Measurements from ENCODE around the gene PTPRD. TPM values are rescaled to one million over a fixed set of nuclear protein-coding genes. Genes with fewer than 3 reads are reported as not detected.
"Not testable (repeated sequence)": the region's sequence is repeated elsewhere in the genome, so short reads cannot be mapped to it uniquely, and the experiment has no call there.

The PTPRD gene
- total RNA-seq, 1 donor from 2014 or later: 6.1 TPM

DNA sequence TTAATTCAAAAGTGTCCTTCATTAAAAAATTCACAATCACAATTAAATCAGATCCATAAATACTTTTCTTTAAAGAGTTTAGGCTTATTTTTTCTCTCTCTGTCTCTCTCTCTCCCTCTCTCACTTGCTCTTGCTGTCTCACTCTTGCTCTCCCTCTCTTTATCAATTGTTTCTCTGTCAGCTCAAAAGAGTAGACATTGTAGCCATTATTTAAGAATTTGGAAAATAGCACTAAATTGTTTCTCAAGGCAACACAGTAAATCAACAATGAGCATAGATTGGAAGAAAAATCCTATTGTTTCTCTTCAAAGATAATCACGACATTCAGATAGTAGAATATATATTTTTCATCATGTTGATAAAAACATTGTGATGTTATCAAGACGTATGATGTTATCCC, 1114.0 kb downstream of the PTPRD start:
- DNase-seq: no peak
- intact Hi-C loops (cut with micrococcal nuclease): no loop called here
- ATAC-seq: no peak

DNA sequence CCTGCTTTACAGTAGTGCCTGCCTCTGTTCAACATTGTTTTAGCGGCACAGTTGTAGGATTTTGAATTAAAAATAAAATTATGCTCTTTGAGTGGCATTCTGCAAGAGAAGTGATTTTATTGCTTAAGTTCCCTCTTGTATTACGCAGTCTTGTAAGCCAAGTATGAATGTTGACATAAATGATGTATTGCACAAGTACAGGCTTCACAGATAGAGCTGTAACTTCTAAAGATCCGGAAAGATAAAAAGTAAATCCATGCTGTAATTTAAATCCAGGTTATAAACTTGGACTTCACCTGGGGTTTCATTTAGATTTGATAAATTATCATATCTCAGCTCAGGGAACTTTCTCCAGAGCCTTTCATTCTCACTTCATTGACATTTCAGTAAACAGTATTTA, 1114.7 kb downstream of the PTPRD start:
- ATAC-seq (no peak), DNase-seq (no peak)
- intact Hi-C loops (cut with micrococcal nuclease): no loop called here

DNA sequence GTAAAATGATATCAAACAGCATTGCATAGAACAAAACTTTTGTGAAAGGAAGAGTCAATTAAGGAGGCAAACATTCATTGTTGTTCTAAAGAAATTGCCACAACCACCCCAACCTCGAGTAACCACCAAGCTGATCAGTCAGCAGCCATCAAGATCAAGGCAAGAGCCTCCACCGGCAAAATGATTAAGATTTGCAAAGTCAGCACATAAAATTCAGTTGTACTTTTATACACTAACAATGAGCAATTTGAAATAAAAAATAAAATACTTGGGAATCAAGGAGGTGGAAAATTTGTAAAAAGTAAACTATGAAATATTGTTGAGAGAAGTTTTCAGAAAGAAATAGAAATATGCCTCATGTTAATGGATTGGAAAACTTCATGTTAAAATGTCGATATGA, 1118.5 kb downstream of the PTPRD start:
- ATAC-seq: no peak
- DNase-seq: no peak
- intact Hi-C loops (cut with micrococcal nuclease): no loop called here

DNA sequence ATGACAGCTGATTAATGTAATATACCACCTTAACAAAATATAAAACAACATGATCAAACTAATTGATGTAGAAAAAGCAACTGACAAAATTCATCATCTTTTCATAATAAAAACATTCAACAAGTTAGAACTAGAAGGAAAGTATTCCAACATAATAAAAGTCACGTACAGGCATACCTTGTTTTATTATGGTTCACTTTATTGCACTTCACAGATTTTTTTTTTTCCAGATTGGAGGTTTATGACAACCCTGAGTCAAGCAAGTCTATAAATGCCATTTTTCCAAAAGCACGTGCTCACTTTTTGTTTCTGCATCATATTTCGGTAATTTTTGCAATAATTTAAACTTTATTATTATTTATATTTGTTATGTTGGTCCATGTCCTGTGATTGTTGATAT, 1120.3 kb downstream of the PTPRD start:
- ATAC-seq (no peak), DNase-seq (no peak)
- intact Hi-C loops (cut with micrococcal nuclease): no loop called here

DNA sequence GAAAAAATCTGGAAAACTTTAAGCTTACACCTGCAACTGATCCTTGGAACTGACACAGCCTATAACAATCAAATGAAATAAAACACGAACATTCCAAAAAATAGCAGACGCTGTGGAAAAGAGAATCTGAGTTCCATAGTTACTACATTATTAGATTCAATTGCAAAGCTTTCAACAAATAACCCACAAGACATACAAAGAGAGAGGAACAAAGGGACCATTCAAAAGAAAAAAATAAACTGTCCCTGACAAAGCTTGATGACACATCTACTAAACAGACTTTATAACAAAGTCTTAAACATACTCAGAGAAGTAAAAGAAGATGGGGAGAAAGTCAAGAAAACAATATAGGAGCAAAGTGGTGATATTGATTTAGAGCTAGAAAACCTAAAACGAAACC, 1123.6 kb downstream of the PTPRD start:
- DNase-seq: no peak
- ATAC-seq: no peak
- intact Hi-C loops (cut with micrococcal nuclease): no loop called here

DNA sequence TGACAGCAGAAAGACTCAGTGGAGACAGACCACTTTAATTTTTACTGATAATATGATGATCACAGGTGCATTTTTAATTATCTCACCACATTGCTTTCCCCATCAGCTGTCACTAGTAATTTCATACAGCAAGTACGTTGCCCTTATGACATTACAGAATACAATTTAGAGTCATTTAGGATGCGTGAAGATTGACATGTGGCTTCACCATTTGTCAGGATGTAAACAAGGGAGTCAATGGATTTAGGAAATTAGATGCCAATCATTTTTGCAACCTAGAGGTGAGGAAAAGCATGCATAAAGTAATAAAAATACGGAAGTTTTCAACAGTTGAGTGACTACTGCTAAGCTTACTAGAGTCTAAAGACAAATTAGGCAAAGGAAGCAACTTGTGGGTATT, 1129.6 kb downstream of the PTPRD start:
- DNase-seq (no peak), ATAC-seq (no peak)
- intact Hi-C loops (cut with micrococcal nuclease): no loop called here

DNA sequence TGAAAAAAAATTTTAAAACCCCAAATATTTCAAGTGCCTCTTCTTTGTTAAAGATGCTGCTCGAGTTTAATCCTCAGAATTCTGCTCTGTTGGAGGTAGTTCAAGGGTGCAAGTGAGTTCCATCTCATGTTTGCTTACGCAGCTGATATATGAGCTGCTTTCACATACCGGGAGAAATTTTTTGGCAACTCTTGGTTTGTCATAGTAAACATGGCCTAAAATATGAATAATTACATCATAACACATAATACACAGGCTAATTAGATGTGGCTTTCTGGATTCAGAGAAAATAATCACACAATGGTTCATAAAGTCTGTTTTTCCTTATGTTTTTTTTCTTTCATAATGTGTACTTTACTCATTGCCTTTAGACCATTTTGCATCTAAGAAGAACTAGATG, 1134.1 kb downstream of the PTPRD start:
- no peak for ATAC-seq
- DNase-seq: no peak
- intact Hi-C loops (cut with micrococcal nuclease): no loop called here

DNA sequence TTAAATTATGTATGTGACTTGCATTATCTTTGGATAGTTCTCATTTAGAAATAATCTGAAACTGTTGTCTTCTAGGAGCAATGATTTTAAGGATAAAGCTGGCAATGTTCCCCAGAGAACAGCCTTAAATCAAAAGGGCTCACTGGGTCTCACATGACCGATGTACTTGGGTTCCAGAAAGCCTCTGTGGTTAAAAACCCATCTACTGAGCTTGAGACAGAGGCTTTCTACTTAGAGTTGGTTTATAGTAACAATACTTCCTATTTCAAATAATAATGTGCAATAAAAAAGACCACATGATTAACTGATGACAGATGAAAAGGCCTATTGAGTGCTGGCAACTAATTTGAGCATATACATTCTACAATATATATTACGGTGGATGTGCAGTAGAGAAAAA, 1143.5 kb downstream of the PTPRD start:
- intact Hi-C loops (cut with micrococcal nuclease): no loop called here
- ATAC-seq (no peak), DNase-seq (no peak)

DNA sequence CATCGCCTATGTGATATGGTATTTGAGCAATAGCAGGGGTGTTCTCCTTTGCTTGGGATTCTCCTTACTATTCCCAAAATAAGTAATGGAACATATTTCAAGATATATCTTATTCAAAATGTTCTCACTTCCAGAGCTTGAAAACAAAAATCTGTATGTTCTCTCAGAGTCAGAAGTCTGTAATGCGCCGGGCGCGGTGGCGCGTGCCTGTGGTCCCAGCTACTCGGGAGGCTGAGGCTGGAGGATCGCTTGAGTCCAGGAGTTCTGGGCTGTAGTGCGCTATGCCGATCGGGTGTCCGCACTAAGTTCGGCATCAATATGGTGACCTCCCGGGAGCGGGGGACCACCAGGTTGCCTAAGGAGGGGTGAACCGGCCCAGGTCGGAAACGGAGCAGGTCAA, 1170.9 kb downstream of the PTPRD start:
- intact Hi-C loops (cut with micrococcal nuclease); DNase-seq; ATAC-seq: not testable (repeated sequence)

DNA sequence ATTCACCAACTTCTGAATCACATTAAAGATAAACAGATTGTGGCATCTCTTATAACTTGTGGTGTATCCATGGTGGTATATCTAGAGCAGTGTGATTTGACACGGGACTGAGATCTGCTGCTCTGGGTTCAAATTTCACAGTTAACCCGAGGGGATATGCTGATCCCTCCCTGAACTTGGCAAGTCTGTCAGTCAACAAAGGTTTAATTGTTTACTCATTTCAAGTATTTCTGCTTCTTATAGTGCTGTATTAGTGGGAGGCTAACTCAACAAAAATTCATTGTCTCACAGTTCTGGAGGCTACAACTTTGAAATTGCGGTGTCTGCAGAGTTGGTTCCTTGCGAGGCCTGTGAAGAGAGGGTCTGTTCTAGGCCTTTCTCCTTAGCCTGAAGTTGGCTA, 1175.2 kb downstream of the PTPRD start:
- DNase-seq (no peak), ATAC-seq (no peak)
- intact Hi-C loops (cut with micrococcal nuclease): no loop called here

DNA sequence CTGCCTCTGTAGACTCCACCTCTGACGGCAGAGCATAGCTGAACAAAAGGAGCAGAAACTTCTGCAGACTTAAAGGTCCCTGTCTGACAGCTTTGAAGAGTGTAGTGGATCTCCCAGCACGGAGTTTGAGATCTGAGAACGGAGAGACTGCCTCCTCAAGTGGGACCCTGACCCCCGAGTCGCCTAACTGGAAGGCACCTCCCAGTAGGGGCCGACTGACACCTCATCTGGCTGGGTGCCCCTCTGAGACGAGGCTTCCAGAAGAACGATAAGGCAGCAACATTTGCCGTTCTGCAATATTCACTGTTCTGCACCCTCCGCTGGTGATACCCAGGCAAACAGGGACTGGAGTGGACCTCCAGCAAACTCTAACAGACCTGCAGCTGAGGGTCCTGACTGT, 1186.3 kb downstream of the PTPRD start:
- ATAC-seq: not testable (repeated sequence)

DNA sequence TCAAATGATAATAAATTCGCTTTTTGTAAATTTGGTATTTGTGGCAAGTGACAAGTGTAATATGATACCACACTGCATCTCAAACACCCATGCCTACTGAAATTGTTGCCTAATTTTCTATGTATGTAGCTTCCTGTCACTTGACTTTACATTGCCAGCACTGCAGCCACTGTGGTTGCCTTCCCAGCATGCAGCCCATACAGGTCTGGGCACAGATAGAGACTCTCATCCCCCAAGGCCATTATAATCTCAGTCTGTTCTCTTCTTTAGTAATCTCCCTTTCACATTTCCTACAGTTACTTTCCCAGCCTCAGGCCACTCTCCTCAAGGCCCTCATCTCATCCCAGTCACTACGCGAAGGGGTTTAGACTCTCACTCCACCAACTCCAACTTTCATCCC, 1200.6 kb downstream of the PTPRD start:
- intact Hi-C loops (cut with micrococcal nuclease): no loop called here
- no peak for ATAC-seq
- DNase-seq: no peak

More for the DNA sequence above, 1186.3 kb downstream of the PTPRD start:
- intact Hi-C loops (cut with micrococcal nuclease); DNase-seq: not testable (repeated sequence)

DNA sequence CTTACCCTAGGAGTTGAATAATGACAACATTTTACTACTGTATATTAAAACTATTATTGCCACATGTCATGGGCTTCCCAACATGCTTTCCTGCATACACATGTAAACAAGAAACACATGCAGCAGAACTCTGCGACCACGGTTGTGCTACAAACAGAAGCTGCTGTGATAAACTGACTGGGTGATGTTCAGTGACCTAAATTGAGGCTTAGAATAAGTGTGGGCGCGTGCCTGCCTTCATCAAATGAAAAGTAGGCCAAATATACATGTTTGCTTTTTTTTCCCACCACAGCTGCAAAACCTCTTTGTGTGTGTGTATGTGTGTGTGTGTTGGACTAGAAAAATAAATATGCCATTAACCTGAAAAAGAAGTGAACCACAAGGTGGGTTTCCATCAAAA, 1202.1 kb downstream of the PTPRD start:
- intact Hi-C loops (cut with micrococcal nuclease): no loop called here
- DNase-seq (no peak), ATAC-seq (no peak)

DNA sequence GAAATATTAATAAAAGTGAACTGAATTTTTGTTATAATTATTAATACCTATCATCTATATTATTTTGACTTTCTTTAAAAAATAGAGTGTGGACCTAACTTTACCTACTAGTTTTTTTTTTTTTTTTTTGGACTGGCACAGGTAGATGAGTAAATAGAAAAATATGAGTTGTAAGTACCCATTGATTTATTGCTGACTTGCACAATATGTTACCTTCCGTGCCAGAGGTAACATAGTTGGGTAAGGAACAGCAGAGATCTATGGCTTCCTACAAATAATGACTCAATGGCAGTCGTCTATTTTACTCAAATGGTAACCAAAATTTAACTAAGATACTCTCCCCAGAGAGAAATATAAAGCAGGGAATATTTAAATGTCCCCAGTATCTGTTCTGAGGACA, 1212.8 kb downstream of the PTPRD start:
- intact Hi-C loops (cut with micrococcal nuclease): no loop called here
- DNase-seq (no peak), ATAC-seq (no peak)

DNA sequence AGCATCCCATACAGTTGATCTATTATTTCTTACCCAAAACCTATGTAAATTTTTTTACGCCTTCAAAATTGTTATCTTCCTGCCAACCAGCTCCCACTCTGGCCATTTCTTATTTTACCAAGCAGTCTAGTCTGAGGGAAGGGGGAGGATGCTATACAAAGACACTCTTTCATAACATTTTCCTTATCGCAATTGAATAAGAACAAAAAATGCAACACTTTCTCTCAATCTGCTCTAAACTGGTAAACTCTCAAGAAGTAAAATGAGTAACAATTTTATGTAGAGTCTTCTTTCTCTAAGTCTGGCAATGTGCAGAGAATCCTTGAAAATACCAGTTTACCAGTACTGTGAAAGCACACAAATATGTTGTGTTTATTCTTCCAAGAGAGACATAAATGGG, 1216.3 kb downstream of the PTPRD start:
- intact Hi-C loops (cut with micrococcal nuclease): no loop called here
- no peak for ATAC-seq
- DNase-seq: no peak

DNA sequence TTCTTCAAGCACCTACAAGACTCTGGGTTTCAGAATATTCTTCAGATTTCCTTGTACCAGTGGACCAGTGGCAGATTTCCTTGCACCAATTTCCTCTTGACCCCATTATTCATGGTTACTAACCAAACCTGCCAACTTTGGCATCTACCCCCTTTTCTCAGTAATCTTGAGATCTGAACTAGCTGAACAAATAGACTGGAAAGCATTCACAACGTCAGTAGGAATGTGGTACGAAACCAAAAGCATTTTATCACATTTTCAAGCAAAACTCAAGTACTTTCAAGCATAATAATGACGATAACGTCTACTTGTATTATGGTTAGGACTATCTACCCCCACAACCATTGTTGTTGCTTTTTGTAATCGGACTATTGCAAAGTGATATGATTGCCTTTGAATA, 1217.3 kb downstream of the PTPRD start:
- intact Hi-C loops (cut with micrococcal nuclease): no loop called here
- ATAC-seq (no peak), DNase-seq (no peak)

DNA sequence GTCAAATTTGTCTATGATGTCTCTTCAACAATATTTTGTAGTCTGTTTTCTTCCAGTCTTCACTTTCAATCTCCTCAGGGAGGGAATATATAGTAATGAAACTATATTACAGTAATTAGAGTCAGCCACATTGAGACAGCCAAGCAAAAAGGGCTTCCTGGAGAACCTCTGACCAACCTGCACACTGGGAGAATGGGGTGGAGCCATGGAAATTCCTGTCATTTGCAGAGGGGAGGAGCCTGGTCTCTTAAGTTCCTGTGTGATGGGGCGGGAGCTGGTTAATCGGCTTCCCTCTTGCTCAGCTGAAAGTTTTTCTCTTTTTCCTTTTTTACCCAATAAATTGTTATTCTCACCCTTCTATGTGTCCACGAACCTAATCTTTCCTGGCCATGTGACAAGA, 1220.0 kb downstream of the PTPRD start:
- intact Hi-C loops (cut with micrococcal nuclease): no loop called here
- ATAC-seq (no peak), DNase-seq (no peak)

DNA sequence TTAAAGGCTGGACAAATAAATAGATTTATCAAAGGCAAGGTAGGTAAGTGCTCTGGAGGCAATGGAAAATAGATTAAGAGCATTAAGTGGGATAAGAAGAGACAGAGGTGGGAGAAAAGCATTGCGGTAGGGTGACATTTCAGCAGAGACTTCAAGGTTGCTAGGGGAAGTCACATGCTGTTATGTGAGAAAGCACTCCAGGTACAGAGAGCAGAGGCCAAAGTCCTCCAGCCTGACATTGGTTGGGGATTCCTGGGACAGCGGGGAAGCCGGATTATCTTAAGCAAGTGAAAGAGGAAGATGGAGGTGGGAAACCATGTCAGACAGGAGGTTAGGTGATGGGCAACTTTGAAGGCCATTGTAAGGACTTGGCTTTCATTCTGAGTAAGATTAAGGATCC, 1222.9 kb downstream of the PTPRD start:
- ATAC-seq (no peak), DNase-seq (no peak)
- intact Hi-C loops (cut with micrococcal nuclease): no loop called here

DNA sequence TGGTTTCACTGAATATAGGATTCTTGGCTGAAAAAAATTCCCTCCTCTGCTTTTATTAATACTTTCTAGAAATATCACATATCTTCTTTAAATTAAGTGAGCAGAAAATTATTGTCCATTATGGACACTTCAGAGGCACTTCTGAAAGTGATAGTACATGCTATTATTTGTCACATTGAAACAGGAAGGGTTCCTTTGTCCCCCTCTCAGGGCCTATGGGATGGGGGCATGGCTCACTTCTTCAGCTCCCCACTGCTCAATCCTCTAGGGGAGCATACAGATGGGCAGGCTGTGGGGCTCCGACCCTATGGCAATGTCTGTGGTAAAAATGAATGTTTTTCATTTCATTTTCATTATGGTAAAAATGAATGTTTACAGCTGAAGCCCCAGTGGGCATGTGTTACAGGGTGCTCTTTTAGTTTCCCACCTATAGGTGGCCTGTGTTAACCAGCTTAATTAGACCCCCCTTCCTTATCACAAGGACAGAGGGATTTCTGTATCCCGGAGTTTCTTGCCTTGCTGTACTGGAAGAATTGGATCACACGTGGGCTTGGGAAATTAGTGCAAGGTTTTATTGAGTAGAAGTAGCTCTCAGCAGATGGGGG, 1225.2 kb downstream of the PTPRD start:
- DNase-seq (no peak), ATAC-seq (no peak)
- intact Hi-C loops (cut with micrococcal nuclease): no loop called here

DNA sequence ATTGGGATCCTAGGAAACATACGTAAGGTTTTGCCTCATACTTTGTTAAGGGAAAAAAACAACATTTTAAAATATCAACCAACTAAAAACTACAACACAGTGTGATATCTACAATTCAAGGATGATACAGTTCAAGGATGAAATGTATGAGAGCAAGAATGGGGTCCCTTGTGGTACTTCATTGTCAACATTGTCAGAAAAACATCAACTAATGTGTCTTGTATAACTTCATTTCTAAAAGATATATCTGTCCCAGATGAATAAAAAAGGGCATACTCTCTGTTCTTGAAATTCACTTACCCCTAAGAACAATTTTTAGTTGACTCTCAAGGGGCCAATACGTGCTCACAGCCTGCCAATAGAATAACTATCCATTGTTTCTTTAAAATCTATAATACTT, 1250.5 kb downstream of the PTPRD start:
- DNase-seq: no peak
- ATAC-seq: no peak
- intact Hi-C loops (cut with micrococcal nuclease): no loop called here

DNA sequence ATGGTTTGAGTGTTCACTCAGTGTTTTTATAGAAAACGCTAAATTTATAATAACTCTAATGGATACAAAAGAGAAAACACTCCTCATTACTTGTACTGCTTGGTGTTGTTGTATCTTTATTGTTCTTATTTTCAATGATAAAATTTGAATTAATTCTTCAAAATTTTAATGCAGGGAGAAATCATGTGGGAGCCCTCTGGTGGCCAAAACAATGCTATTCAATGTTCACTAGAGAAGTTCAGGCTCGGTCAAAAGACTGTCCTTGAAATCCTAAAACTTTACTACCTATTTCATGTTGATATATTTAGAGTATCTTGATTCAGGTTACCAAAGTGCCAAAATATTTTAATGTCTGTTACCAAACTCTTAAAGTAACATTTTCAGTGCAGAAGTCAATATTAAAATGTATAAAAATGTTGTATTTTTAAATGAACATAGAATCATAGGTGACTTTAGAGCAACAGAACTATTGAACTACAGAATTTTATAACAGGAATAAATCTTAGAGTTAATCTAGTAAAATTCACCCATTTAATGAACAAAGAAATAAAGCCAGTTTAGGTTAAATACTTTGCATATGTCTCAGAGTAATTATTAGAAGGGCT, 1259.8 kb downstream of the PTPRD start:
- intact Hi-C loops (cut with micrococcal nuclease): no loop called here
- DNase-seq: no peak
- no peak for ATAC-seq

DNA sequence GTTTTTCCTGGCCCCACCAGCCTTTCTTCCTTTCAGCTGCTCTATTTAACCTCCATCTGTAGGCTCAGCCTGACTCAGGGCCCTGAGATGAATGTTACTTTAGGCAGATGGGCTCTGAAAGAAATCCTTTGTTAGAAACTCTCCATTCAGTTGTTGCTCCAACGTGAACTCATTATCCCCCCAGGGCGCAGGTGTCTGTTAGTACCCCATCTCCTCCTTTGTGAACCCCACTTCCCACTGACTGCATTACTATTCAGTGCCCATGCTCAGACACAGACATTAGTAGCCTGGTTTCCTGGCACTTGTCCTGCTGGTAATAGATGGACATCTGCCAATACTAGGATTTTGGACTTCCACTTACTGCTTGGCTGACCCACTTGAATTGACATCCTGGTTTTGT, 1271.6 kb downstream of the PTPRD start:
- ATAC-seq (no peak), DNase-seq (no peak)
- intact Hi-C loops (cut with micrococcal nuclease): no loop called here

All from left ventricle myocardium superior (tissue), 1 donor.